Fibroblast of mammary gland (primary cell): ENCODE data around the gene LRRC9.

Source experiments
- DNase-seq: peaks from one replicate; pipeline ENCODE4 v3.0.0-alpha.2; 2010; ENCODE audit warnings: low read depth
- H3K4me3 ChIP-seq: 2 replicates; pipeline ENCODE4 v1.5.1; 2011; ENCODE audit warnings: low read depth, mild to moderate bottlenecking, low read length, moderate library complexity; ENCODE audit not compliant: control insufficient read depth
- TF ChIP-seq, protein P1 (sequence below): conservative IDR thresholded peaks from 2 replicates; pipeline ENCODE4 v1.5.1; 2011; ENCODE audit warnings: low read depth, low read length, inconsistent platforms; ENCODE audit not compliant: control insufficient read depth, insufficient read depth

Gene LRRC9

GRCh38 chr14:59919570-59920377 lies at the start of gene LRRC9:
TSS of gene LRRC9 (plus strand) at chr14:59920144.
- TF ChIP-seq, protein P1, sequence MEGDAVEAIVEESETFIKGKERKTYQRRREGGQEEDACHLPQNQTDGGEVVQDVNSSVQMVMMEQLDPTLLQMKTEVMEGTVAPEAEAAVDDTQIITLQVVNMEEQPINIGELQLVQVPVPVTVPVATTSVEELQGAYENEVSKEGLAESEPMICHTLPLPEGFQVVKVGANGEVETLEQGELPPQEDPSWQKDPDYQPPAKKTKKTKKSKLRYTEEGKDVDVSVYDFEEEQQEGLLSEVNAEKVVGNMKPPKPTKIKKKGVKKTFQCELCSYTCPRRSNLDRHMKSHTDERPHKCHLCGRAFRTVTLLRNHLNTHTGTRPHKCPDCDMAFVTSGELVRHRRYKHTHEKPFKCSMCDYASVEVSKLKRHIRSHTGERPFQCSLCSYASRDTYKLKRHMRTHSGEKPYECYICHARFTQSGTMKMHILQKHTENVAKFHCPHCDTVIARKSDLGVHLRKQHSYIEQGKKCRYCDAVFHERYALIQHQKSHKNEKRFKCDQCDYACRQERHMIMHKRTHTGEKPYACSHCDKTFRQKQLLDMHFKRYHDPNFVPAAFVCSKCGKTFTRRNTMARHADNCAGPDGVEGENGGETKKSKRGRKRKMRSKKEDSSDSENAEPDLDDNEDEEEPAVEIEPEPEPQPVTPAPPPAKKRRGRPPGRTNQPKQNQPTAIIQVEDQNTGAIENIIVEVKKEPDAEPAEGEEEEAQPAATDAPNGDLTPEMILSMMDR = no peak
- peak within 1 kb of the TSS; percentile 34 for H3K4me3 ChIP-seq
- no peak for DNase-seq

GRCh38 chr14:59870277-59871165 lies 49.4 kb upstream of the LRRC9 start, which contains the start of gene RTN1:
TSS of gene RTN1 (minus strand) at chr14:59870776. CDS start at chr14:59870630, 146 bp downstream.
- peak within 1 kb of the TSS; percentile 38 for H3K4me3 ChIP-seq
- TF ChIP-seq, protein P1 = no peak
- peak; percentile 28 for DNase-seq

GRCh38 chr14:59871166-59871495 lies 48.8 kb upstream of the LRRC9 start:
- DNase-seq = no peak
- TF ChIP-seq, protein P1 = no peak
- peak overlapping the region; percentile 38 for H3K4me3 ChIP-seq

GRCh38 chr14:59882957-59883356 lies 37.0 kb upstream of the LRRC9 start:
- H3K4me3 ChIP-seq = no peak overlapping the region
- TF ChIP-seq, protein P1 = peak; percentile 39
- DNase-seq = no peak

DNA sequence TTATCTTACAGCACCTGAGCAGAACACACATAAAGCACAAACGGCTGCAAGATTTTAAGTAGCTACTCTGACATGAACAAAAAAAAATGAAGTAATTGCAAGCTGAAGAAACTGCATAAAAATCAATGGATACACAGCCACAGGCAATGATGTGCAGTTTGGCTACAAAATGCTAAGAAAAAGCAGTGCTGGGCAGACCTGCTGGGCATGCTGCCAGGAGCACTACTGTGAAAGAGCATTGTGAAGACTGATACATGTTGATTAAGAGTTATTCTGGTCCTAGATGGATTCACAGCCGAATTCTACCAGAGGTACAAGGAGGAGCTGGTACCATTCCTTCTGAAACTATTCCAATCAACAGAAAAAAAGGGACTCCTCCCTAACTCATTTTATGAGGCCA lies 29.3 kb upstream of the LRRC9 start:
- TF ChIP-seq, protein P1 = no peak
- H3K4me3 ChIP-seq = no peak overlapping the region
- no peak for DNase-seq

DNA sequence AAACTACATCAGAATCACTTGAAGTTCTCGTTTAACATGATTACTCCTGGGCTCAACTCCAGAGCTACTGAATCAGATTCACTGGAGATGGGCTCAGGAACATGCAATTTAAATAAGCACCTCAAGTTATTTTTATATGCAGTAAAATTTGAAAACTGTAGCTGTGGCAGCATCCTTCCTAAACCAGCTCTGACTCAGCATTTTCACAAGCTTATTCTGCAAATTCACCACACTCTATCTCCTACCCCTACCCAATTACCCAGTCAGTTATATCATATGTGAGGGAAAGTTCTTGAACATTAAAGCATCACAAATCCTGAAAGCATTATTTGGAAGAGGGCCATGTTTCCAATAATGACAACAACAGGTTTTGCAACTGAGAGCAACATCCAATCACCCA lies 24.2 kb upstream of the LRRC9 start:
- H3K4me3 ChIP-seq = no peak overlapping the region
- DNase-seq = no peak
- TF ChIP-seq, protein P1 = no peak
